ENCODE data around the gene ATG5. TPM values are rescaled to one million over a fixed set of nuclear protein-coding genes. Genes with fewer than 3 reads are reported as not detected.

The ATG5 gene
- total and polyA plus RNA-seq, 2 donors from 2014 or later: 26.5 to 31.6 TPM

DNA sequence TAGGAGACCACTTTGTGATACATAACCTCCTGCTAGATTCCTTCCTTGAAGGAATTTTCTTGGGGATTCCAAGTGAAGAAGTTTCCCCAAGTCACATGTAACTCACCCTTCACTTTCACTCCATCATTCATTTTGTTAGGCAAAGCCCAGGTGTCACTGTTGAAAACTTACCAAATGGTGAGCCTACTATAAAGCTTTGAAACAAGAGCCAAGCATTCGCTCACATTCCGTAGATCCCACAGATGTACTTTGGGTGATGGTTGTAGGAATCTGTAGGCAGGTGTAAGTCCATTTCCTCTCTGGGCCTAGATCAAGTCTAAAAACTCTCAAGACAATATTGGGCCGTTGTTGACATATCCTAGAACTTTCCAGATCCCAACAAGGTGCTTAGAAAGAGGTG lies 165.4 kb downstream of the ATG5 start:
- H3K36me3 ChIP-seq (ENCODE audit: control insufficient read depth in 2 of 3, insufficient read depth in 3 of 3, low read length in 3 of 3): no peaks in the 10 kb centered on the region
- no peak overlapping the region for H3K4me3 ChIP-seq (ENCODE audit: low read length in 3 of 3)
- intact Hi-C loops (cut with DNase I): no loop called here
- no peaks in the 10 kb centered on the region for H3K9me3 ChIP-seq (ENCODE audit: control insufficient read depth in 2 of 3, insufficient read depth in 1 of 3, low read length in 3 of 3)
- H3K9ac ChIP-seq (ENCODE audit: low read length in 3 of 3): no peak overlapping the region
- no peaks in the 10 kb centered on the region for H3K4me1 ChIP-seq (ENCODE audit: control insufficient read depth in 2 of 3, insufficient read depth in 2 of 3, low read depth in 1 of 3, low read length in 3 of 3)
- DNase-seq: no peak
- H3K27me3 ChIP-seq (ENCODE audit: control insufficient read depth, insufficient read depth, low read length): no peaks in the 10 kb centered on the region
- no peak for FAIRE-seq
- no peak for TF ChIP-seq CTCF (IDR thresholded peaks at IDR 0.05; ENCODE audit: borderline replicate concordance, extremely low read depth, insufficient read depth)
- H3K27ac ChIP-seq (ENCODE audit: low read depth in 2 of 2, low read length in 2 of 2): no peak overlapping the region

- no peaks in the 10 kb centered on the region for H3K27me3 ChIP-seq (ENCODE audit: control insufficient read depth, insufficient read depth, low read length)
- no peak for TF ChIP-seq CTCF (IDR thresholded peaks at IDR 0.05; ENCODE audit: borderline replicate concordance, extremely low read depth, insufficient read depth)
- H3K36me3 ChIP-seq (ENCODE audit: control insufficient read depth in 2 of 3, insufficient read depth in 3 of 3, low read length in 3 of 3): no peaks in the 10 kb centered on the region
- FAIRE-seq (no peak), DNase-seq (no peak)
- no peaks in the 10 kb centered on the region for H3K9me3 ChIP-seq (ENCODE audit: control insufficient read depth in 2 of 3, insufficient read depth in 1 of 3, low read length in 3 of 3)
- no peak overlapping the region for H3K4me3 ChIP-seq (ENCODE audit: low read length in 3 of 3)
- no peak overlapping the region for H3K9ac ChIP-seq (ENCODE audit: low read length in 3 of 3)
- no peak overlapping the region for H3K27ac ChIP-seq (ENCODE audit: low read depth in 2 of 2, low read length in 2 of 2)
- intact Hi-C loops (cut with DNase I): no loop called here
- H3K4me1 ChIP-seq (ENCODE audit: control insufficient read depth in 2 of 3, insufficient read depth in 2 of 3, low read depth in 1 of 3, low read length in 3 of 3): no peaks in the 10 kb centered on the region
Measured at GRCh38 chr6:106159531-106159940, 166.0 kb downstream of the ATG5 start.

DNA sequence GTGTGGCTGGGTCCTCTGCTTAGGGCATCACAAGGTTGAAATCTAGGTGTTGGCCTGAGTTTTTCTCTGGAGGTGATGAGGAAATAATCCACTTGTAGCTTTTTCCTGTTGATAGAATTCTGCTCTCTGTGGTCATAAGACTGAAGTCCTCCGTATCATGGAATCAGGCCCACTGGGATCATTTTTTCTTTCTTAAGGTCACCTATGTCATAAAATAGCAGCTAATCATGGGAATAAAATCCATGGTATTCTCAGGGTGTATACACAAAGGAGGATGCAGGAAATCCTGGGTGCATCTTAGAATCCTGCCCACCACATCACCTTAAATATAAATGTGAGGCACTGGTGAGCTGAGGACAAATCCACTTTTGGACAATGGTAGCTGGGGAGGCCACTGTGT lies 166.7 kb downstream of the ATG5 start:
- H3K27me3 ChIP-seq (ENCODE audit: control insufficient read depth, insufficient read depth, low read length): no peaks in the 10 kb centered on the region
- H3K4me3 ChIP-seq (ENCODE audit: low read length in 3 of 3): no peak overlapping the region
- no peaks in the 10 kb centered on the region for H3K9me3 ChIP-seq (ENCODE audit: control insufficient read depth in 2 of 3, insufficient read depth in 1 of 3, low read length in 3 of 3)
- intact Hi-C loops (cut with DNase I): no loop called here
- H3K9ac ChIP-seq (ENCODE audit: low read length in 3 of 3): no peak overlapping the region
- no peak overlapping the region for H3K27ac ChIP-seq (ENCODE audit: low read depth in 2 of 2, low read length in 2 of 2)
- FAIRE-seq: no peak
- no peaks in the 10 kb centered on the region for H3K4me1 ChIP-seq (ENCODE audit: control insufficient read depth in 2 of 3, insufficient read depth in 2 of 3, low read depth in 1 of 3, low read length in 3 of 3)
- no peak for TF ChIP-seq CTCF (IDR thresholded peaks at IDR 0.05; ENCODE audit: borderline replicate concordance, extremely low read depth, insufficient read depth)
- no peaks in the 10 kb centered on the region for H3K36me3 ChIP-seq (ENCODE audit: control insufficient read depth in 2 of 3, insufficient read depth in 3 of 3, low read length in 3 of 3)
- DNase-seq: no peak

DNA sequence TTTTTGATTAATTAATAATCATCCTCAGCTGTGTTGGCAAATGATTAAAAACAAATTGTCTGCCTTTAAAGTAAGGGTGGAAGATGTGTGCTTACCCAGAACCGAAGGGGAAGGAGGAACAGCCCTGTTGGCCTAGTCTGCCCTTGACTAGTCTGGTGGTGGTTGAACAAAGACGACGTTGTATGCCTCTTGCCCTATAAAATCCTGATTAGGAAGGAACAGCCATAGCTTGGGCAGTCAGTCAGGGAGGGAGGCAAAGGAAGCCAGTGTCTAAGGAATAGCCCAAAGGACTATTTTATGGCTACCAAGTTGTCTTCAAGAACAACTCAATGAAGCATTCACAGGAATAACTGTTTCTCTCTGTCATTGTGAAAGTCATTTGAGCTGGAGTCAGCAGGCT lies 168.7 kb downstream of the ATG5 start:
- Histone ChIP-seq H3K4me1 (ENCODE audit: control insufficient read depth in 2 of 3, insufficient read depth in 2 of 3, low read depth in 1 of 3, low read length in 3 of 3) (no peaks in the 10 kb centered on the region), H3K36me3 (ENCODE audit: control insufficient read depth in 2 of 3, insufficient read depth in 3 of 3, low read length in 3 of 3) (no peaks in the 10 kb centered on the region), H3K9me3 (ENCODE audit: control insufficient read depth in 2 of 3, insufficient read depth in 1 of 3, low read length in 3 of 3) (no peaks in the 10 kb centered on the region), H3K4me3 (ENCODE audit: low read length in 3 of 3) (no peak overlapping the region), H3K9ac (ENCODE audit: low read length in 3 of 3) (no peak overlapping the region), H3K27ac (ENCODE audit: low read depth in 2 of 2, low read length in 2 of 2) (no peak overlapping the region), H3K27me3 (ENCODE audit: control insufficient read depth, insufficient read depth, low read length) (no peaks in the 10 kb centered on the region)
- no peak for DNase-seq
- TF ChIP-seq CTCF (IDR thresholded peaks at IDR 0.05; ENCODE audit: borderline replicate concordance, extremely low read depth, insufficient read depth): no peak
- FAIRE-seq: no peak
- intact Hi-C loops (cut with DNase I): no loop called here

Data from kidney (tissue), 14 donors.